ENCODE measurements around the gene FETUB.

FETUB gene

DNA sequence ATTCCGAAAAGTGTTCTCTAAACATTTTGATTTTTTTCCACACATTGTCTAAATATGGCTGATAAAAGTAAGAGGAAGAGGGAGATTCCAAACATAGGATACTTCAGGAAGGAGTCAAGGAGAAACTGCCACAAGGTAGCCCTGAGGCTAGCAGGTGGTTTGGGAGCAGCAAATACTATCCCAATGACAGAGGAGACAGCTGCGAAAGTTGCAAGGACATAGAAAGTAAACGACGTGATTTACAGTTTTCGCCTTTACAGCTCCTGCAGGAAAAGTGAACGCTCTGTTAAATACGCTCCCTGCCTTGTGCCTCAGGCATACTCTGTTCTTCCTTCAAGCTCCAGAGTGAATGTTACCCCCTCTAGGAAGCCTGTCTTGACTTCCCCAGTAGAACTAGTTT lies 3.7 kb upstream of the FETUB start:
- DNase-seq (ENCODE audit: low read depth): no peak

GRCh38 chr3:186637686-186638085 lies 2.5 kb upstream of the FETUB start:
- DNase-seq (ENCODE audit: low read depth): no peak

- no peak for DNase-seq (ENCODE audit: low read depth)
Measured at GRCh38 chr3:186638259-186638658, 1.9 kb upstream of the FETUB start.

DNA sequence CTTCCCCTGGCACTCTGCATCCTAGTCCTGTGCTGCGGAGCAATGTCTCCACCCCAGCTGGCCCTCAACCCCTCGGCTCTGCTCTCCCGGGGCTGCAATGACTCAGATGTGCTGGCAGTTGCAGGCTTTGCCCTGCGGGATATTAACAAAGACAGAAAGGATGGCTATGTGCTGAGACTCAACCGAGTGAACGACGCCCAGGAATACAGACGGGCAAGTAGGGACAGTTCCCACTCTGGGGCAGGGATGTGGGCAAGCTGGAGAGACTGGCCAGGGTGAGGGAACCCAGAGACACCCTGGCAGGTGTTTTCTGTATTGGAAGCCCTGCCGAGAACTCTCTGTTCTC lies 247 bp downstream of the FETUB start:
- no peak for DNase-seq (ENCODE audit: low read depth)

DNA sequence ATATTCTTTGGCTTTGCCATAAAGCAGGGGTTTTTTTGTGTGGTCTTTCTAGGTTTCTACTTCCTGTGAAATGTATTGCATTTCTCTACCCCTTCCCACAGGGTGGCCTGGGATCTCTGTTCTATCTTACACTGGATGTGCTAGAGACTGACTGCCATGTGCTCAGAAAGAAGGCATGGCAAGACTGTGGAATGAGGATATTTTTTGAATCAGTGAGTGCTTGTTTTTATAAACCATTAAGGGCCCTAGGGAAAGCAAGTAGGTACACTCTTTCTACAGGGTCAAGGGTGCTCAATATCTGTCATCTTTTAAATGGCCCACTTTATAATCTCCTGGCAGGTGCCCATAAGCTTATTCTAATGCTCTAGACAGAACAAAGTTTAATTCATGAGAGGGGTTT lies 730 bp downstream of the FETUB start:
- DNase-seq (ENCODE audit: low read depth): no peak

GRCh38 chr3:186642014-186642413 lies 1.8 kb downstream of the FETUB start:
- DNase-seq (ENCODE audit: low read depth): no peak

GRCh38 chr3:186643493-186643892 lies 3.3 kb downstream of the FETUB start:
- no peak for DNase-seq (ENCODE audit: low read depth)

- DNase-seq (ENCODE audit: low read depth): no peak
Measured at GRCh38 chr3:186644683-186645082, 4.5 kb downstream of the FETUB start.

DNA sequence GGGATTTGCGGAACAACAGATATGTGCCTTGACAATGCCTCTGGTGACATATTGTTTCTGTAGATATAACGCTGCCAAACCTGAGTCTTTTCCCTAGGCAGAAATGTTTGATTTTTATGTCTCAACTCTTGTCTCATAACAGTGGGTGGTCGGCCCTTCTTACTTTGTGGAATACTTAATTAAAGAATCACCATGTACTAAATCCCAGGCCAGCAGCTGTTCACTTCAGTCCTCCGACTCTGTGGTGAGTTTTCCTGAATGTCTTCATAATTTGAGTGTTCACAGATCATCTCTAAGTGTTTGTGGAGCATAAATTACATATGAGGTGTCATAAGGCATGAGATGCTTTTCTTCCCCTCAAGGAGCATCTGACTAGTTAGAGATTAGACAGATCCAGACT lies 5.9 kb downstream of the FETUB start:
- no peak for DNase-seq (ENCODE audit: low read depth)

GRCh38 chr3:186646841-186647240 lies 6.6 kb downstream of the FETUB start:
- no peak for DNase-seq (ENCODE audit: low read depth)

GRCh38 chr3:186648851-186649250 lies 8.7 kb downstream of the FETUB start:
- DNase-seq (ENCODE audit: low read depth): no peak

- DNase-seq (ENCODE audit: low read depth): no peak
Measured at GRCh38 chr3:186651678-186652215, 11.5 kb downstream of the FETUB start.

GRCh38 chr3:186653080-186653707 lies 13.0 kb downstream of the FETUB start:
- DNase-seq (ENCODE audit: low read depth): no peak

DNA sequence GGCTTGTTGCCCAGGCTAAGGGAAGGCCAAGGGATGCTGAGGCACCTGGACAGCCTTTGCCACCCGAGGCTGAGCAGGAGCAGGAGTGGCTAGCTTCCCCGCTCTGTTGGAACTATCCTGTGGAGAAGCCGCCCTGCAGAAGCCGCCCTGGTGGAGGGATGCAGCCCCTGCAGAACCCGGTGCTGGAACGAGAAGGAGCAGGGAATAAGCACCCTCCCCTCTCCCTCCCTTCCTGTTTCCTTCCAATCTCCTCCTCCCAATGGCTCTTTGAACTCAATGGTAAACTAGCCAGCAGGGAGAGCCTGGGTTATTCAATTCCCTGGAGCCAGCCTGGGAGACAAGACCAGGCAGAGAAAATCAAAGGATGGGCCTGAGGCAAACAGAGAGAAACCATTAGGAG lies 13.8 kb downstream of the FETUB start:
- no peak for DNase-seq (ENCODE audit: low read depth)

DNA sequence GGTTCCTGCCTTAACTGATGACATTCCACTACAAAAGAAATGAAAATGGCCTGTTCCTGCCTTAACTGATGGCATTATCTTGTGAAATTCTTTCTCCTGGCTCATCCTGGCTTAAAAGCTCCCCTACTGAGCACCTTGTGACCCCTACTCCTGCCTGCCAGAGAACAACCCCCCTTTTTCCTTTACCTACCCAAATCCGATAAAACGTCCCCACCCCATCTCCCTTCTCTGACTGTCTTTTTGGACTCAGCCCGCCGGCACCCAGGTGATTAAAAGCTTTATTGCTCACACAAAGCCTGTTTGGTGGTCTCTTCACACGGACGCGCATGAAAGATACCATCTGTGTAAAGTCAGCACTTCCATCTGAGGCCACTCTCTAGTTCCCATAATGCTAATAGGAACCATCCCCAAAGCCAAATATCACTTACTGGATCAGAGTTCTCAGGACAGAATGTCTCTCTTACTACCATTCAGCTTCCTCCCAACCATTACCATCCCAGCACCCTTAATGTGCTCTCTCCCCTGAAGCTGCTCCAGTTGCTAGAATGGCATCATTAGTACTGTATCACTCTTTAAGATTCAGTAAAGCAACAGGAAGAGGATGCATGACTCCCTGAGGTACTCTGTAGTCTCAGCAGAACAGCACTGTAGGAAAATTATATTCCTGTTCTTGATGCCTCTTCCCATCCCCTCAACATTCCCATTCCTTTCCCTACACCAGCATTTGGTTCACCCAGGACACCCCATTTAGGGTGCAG lies 23.3 kb downstream of the FETUB start:
- DNase-seq (ENCODE audit: low read depth): no peak

- no peak for DNase-seq (ENCODE audit: low read depth)
Measured at GRCh38 chr3:186664119-186664495, 23.9 kb downstream of the FETUB start.

- DNase-seq (ENCODE audit: low read depth): no peak
Measured at GRCh38 chr3:186664506-186664905, 24.3 kb downstream of the FETUB start.

DNA sequence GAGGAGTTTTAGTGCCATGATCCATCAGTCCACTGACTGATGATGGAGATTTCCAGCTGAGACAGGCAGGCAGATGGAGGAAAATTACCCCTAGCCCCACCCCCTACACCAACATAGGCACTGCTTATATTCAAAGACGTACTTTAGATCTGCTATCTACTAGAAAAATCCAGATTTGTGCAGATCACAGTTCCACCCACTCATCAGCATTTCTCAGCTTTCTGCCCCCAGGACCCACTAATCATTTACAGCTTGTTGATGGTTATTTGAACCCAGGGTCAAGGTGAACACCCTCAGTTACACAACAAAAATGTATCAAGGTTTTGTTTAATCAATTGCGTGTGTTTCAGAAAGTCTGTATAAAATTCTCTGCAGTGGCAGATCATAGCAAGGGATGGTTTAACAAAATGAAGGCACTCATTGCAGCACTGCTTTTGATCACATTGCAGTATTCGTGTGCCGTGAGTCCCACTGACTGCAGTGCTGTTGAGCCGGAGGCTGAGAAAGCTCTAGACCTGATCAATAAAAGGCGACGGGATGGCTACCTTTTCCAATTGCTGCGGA lies 25.5 kb downstream of the FETUB start, which contains the start of gene HRG:
Gene HRG, plus strand, starts transcription at position 390 of the 564 bp plus-strand sequence. Its CDS starts 18 bp downstream, at position 408.
- DNase-seq (ENCODE audit: low read depth): no peak

DNA sequence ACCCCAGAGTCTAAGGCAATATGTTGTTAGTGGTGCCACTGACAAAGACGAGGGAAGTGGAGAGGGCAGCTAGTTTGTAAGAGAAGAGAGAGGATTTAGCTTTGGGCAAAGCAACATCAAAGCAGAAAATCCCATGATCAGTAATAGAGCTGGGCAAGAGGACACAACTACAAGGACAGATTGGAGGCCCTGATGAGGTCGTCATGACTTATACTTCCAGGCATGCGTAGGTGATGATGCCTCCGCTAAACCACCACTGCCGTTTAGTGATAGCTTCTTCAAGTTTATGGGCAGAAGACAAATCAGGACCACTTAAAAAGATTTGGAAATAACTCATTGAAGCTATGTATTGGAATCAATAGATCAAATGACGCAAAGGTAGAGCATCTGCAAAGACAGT lies 28.2 kb downstream of the FETUB start:
- DNase-seq (ENCODE audit: low read depth): no peak

DNA sequence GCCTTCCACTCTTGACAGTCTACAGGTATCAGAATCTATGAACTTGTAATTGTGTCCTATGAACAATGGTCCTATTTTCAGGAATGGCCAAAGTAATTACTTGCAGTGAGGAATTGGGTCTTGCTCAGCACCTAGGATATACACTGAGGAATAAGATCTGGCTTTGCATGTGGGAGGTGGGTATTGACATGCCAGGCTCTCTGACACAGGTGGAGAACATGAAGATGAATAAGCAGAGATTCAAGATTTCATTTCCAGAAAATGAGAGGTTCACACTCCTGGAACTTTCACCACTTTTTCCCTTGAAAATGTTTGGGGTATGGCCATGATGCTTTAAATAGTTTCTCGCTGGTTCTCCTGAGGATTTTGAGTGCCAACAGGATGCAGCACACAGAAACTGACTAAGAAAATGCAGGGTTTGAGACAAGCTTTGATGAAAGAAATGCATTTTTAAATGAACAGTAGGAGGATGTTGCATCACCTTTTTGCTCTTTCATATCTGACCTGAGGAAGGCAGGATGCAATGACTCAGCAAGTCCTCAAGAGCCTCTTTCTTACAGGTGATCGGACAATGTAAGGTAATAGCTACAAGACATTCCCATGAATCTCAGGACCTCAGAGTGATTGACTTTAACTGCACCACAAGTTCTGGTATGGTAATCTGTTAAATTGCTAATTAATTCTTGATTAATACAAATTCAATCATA lies 29.3 kb downstream of the FETUB start:
- no peak for DNase-seq (ENCODE audit: low read depth)

GRCh38 chr3:186670155-186670554 lies 30.0 kb downstream of the FETUB start:
- DNase-seq (ENCODE audit: low read depth): no peak

GRCh38 chr3:186671051-186671450 lies 30.9 kb downstream of the FETUB start:
- DNase-seq (ENCODE audit: low read depth): no peak

- no peak for DNase-seq (ENCODE audit: low read depth)
Measured at GRCh38 chr3:186678604-186679003, 38.4 kb downstream of the FETUB start.

Measured in stimulated activated CD8-positive, alpha-beta memory T cell treated with anti-CD3 and anti-CD28 coated beads, Interleukin-15, amount 100 ng/mL, for 24 hours (primary cell).